Measurements from ENCODE around the gene PRSS3.
"Not testable (repeated sequence)": the region's sequence is repeated elsewhere in the genome, so short reads cannot be mapped to it uniquely, and the experiment has no call there.

DNA sequence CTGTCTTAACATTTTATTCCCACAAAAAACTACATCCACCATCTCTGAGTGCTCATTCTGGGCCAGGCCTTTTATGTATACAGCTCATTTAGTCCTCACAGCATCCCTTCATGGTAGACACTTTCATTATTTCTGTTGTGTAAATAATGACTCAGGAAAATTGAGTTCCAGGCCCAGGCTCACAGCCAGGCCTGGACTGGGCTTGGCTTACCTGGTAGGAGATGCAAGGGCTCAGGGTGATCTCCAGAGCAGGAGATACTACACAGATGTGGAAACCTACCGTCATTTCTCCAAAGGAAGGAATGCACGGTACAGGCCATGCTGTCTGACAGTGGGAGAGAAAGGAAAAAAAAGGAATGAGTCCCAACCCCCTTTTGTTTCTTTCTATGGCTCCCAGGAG, 11.8 kb downstream of the PRSS3 start:
- TF ChIP-seq, protein P1, sequence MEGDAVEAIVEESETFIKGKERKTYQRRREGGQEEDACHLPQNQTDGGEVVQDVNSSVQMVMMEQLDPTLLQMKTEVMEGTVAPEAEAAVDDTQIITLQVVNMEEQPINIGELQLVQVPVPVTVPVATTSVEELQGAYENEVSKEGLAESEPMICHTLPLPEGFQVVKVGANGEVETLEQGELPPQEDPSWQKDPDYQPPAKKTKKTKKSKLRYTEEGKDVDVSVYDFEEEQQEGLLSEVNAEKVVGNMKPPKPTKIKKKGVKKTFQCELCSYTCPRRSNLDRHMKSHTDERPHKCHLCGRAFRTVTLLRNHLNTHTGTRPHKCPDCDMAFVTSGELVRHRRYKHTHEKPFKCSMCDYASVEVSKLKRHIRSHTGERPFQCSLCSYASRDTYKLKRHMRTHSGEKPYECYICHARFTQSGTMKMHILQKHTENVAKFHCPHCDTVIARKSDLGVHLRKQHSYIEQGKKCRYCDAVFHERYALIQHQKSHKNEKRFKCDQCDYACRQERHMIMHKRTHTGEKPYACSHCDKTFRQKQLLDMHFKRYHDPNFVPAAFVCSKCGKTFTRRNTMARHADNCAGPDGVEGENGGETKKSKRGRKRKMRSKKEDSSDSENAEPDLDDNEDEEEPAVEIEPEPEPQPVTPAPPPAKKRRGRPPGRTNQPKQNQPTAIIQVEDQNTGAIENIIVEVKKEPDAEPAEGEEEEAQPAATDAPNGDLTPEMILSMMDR (IDR thresholded peaks at IDR 0.05) = not testable (repeated sequence)
- TF ChIP-seq POLR2A (IDR thresholded peaks at IDR 0.05) = not testable (repeated sequence)
